Sigmoid colon (tissue), 4 donors: ENCODE measurements around the gene RHBDF2.

Experiments used
- CTCF ChIP-seq, 4 experiments: fragments of 450-650 bp in 3 of 4; fragments of 200-600 bp in 1 of 4; IDR thresholded peaks; one replicate each; pipeline ENCODE4 v1.5.1; 2016 to 2019; ENCODE audit warnings: antibody characterized with exemption in 4 of 4, mild to moderate bottlenecking in 3 of 4, moderate library complexity in 2 of 4
- EP300 ChIP-seq, 4 donors: sonication (generic); formaldehyde crosslinking; IDR thresholded peaks; one replicate each; pipeline ENCODE4 v1.6.1; 2017; ENCODE audit warnings: antibody characterized with exemption in 4 of 4
- POLR2A ChIP-seq, 2 donors: fragments of 450-650 bp; IDR thresholded peaks; one replicate each; pipeline ENCODE4 v1.6.1; 2016; ENCODE audit warnings: antibody characterized with exemption in 2 of 2, mild to moderate bottlenecking in 2 of 2, moderate library complexity in 2 of 2

- TF ChIP-seq EP300 (IDR thresholded peaks at IDR 0.05) (no peak), CTCF (IDR thresholded peaks at IDR 0.05) (no peak), POLR2A (IDR thresholded peaks at IDR 0.05) (no peak)
These were observed 47.8 kb downstream of the RHBDF2 start for GRCh38 chr17:76453431-76453743.
